Right lobe of liver (tissue), 4 donors: ENCODE results near the gene TMEM178A.

Experiments
- POLR2A ChIP-seq: fragments of 450-650 bp; IDR thresholded peaks from one replicate; pipeline ENCODE4 v1.6.1; 2017; ENCODE audit warnings: antibody characterized with exemption, mild to moderate bottlenecking
- TF ChIP-seq, protein P1 (sequence below), 4 donors: fragments of 200-600 bp in 3 of 4; fragments of 450-650 bp in 1 of 4; IDR thresholded peaks; one replicate each; pipeline versions ENCODE4 v1.5.1 to v1.8.0; 2016 to 2022; ENCODE audit warnings: antibody characterized with exemption in 4 of 4, mild to moderate bottlenecking in 2 of 4
- donor health status: DM: no; HTN: no; CAD: no.
- donor health status: DM: no; HTN: no; CAD: no.
- donor health status: DM: no; HTN: yes; CAD: no.

DNA sequence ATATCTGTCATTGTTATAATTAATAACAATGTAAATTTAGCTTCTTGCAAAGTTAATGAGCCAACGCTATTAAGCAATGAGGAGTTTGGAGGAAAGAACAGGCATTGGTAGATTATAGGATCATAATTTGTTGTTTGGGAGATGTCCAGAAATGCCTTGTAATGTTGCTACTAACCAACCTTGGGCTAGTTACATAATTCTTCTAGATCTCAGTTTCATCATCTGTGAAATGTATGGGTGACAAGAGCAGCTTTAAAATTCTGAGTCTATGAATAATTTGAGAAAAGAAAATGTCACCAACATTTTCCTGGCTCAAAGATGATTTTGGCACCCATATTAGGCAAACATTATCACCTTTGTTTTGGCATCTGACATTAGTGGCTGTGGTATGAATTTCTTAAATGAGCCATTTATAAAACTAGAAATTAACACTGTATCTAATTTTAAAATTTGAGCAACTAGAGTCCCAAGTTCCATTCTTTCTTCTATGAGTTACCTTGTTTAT is 2.9 kb downstream of the TMEM178A start:
- TF ChIP-seq, protein P1, sequence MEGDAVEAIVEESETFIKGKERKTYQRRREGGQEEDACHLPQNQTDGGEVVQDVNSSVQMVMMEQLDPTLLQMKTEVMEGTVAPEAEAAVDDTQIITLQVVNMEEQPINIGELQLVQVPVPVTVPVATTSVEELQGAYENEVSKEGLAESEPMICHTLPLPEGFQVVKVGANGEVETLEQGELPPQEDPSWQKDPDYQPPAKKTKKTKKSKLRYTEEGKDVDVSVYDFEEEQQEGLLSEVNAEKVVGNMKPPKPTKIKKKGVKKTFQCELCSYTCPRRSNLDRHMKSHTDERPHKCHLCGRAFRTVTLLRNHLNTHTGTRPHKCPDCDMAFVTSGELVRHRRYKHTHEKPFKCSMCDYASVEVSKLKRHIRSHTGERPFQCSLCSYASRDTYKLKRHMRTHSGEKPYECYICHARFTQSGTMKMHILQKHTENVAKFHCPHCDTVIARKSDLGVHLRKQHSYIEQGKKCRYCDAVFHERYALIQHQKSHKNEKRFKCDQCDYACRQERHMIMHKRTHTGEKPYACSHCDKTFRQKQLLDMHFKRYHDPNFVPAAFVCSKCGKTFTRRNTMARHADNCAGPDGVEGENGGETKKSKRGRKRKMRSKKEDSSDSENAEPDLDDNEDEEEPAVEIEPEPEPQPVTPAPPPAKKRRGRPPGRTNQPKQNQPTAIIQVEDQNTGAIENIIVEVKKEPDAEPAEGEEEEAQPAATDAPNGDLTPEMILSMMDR (IDR thresholded peaks at IDR 0.05), result no peak
- no peak for TF ChIP-seq POLR2A
